HepG2 (cell line): Measurements from ENCODE around the gene IZUMO4. TPM values are rescaled to one million over a fixed set of nuclear protein-coding genes. Genes with fewer than 3 reads are reported as not detected.
A peak's percentile ranks its signal among the peaks of the same experiment; 100 is the strongest.

Source experiments
- FIP1L1 ChIP-seq: fragments of 200-400 bp; formaldehyde crosslinking; IDR thresholded peaks from 2 replicates; pipeline ENCODE4 v1.6.1; 2018; ENCODE audit warnings: low read depth, mild to moderate bottlenecking, low read length, moderate library complexity, borderline replicate concordance; ENCODE audit not compliant: insufficient read depth
- FOSL2 ChIP-seq: sonication (generic); formaldehyde crosslinking; IDR thresholded peaks from 2 replicates; pipeline ENCODE4 v1.4.0; 2020; ENCODE audit warnings: missing genetic modification reagents
- FOXP1 ChIP-seq, 2 experiments: fragments of 450-650 bp in 1 of 2; IDR thresholded peaks; 2 replicates each; pipeline ENCODE4 v1.6.1; 2017 to 2018; ENCODE audit warnings: antibody characterized with exemption in 1 of 2
- GATAD2A ChIP-seq: IDR thresholded peaks from 2 replicates; pipeline ENCODE4 v1.6.1; 2016
- KDM5A ChIP-seq: fragments of 200-600 bp; sonication (generic); IDR thresholded peaks from 2 replicates; pipeline ENCODE4 v1.7.0; 2018; ENCODE audit warnings: antibody characterized with exemption, mild to moderate bottlenecking, low read length, borderline replicate concordance
- KDM5B ChIP-seq: sonication (generic); formaldehyde crosslinking; IDR thresholded peaks from 2 replicates; pipeline ENCODE4 v1.4.0; 2020; ENCODE audit warnings: missing genetic modification reagents, mild to moderate bottlenecking, borderline replicate concordance
- KLF16 ChIP-seq, 2 experiments: sonication (generic) in 1 of 2; formaldehyde crosslinking in 1 of 2; IDR thresholded peaks; 2 replicates each; pipeline versions ENCODE4 v1.6.1 to v1.8.0; 2016 to 2023; ENCODE audit warnings: missing genetic modification reagents in 2 of 2, missing compliant biosample characterization in 1 of 2
- MAFK ChIP-seq, 2 experiments: IDR thresholded peaks in 1 of 2; conservative IDR thresholded peaks in 1 of 2; 2 replicates each; pipeline ENCODE4 v1.6.1; 2011; ENCODE audit warnings: improper control_type of control experiment in 2 of 2, low read length in 2 of 2
- PLRG1 ChIP-seq: fragments of 450-650 bp; conservative IDR thresholded peaks from 2 replicates; pipeline ENCODE4 v1.6.1; 2016
- PPARG ChIP-seq: conservative IDR thresholded peaks from 2 replicates; pipeline ENCODE4 v1.6.1; 2016; ENCODE audit warnings: missing biosample characterization, missing genetic modification reagents
- PRDM15 ChIP-seq: sonication (generic); formaldehyde crosslinking; IDR thresholded peaks from 2 replicates; pipeline ENCODE4 v1.4.0; 2020; ENCODE audit warnings: missing genetic modification reagents
- SKI ChIP-seq: fragments of 450-650 bp; IDR thresholded peaks from one replicate; pipeline ENCODE4 v1.6.1; 2018; ENCODE audit warnings: mild to moderate bottlenecking; ENCODE audit not compliant: partially characterized antibody
- SOX5 ChIP-seq: IDR thresholded peaks from 2 replicates; pipeline ENCODE4 v1.6.1; 2016; ENCODE audit warnings: borderline replicate concordance
- SRF ChIP-seq: IDR thresholded peaks from 2 replicates; pipeline ENCODE4 v1.6.1; 2011; ENCODE audit warnings: mild to moderate bottlenecking, low read depth, low read length, moderate library complexity
- TFDP1 ChIP-seq: IDR thresholded peaks from 2 replicates; pipeline ENCODE4 v1.6.1; 2016; ENCODE audit warnings: missing compliant biosample characterization, missing genetic modification reagents, borderline replicate concordance
- ZBTB8A ChIP-seq: sonication (generic); formaldehyde crosslinking; IDR thresholded peaks from 2 replicates; pipeline ENCODE4 v1.4.0; 2020; ENCODE audit warnings: mild to moderate bottlenecking, low read depth, missing genetic modification reagents, borderline replicate concordance
- ZKSCAN1 ChIP-seq: fragments of 150-350 bp; IDR thresholded peaks from 2 replicates; pipeline ENCODE4 v1.6.1; 2014; ENCODE audit warnings: low read length
- ZNF124 ChIP-seq: sonication (generic); formaldehyde crosslinking; IDR thresholded peaks from 2 replicates; pipeline ENCODE4 v1.4.0; 2020; ENCODE audit warnings: missing genetic modification reagents
- ZNF24 ChIP-seq: fragments of 450-650 bp; IDR thresholded peaks from 2 replicates; pipeline ENCODE4 v1.6.1; 2017; ENCODE audit warnings: antibody characterized with exemption, mild to moderate bottlenecking
- ZNF570 ChIP-seq: sonication (generic); formaldehyde crosslinking; IDR thresholded peaks from 2 replicates; pipeline ENCODE4 v1.4.0; 2020; ENCODE audit warnings: mild to moderate bottlenecking, missing genetic modification reagents, borderline replicate concordance
- ZNF746 ChIP-seq: sonication (generic); formaldehyde crosslinking; IDR thresholded peaks from 2 replicates; pipeline ENCODE4 v1.8.0; 2022; ENCODE audit warnings: mild to moderate bottlenecking, missing genetic modification reagents
- ZNF747 ChIP-seq: sonication (generic); formaldehyde crosslinking; IDR thresholded peaks from 2 replicates; pipeline ENCODE4 v1.8.1; 2023; ENCODE audit warnings: missing genetic modification reagents, mild to moderate bottlenecking, borderline replicate concordance
- ZSCAN22 ChIP-seq: sonication (generic); formaldehyde crosslinking; IDR thresholded peaks from 2 replicates; pipeline ENCODE4 v1.4.0; 2020; ENCODE audit warnings: mild to moderate bottlenecking, missing genetic modification reagents
- polyA plus RNA-seq, 8 experiments: library from polyadenylated mRNA; depleted of rRNA in 3 of 8; stranded (reverse) in 7 of 8; unstranded in 1 of 8; fragments of >200 nt; fragmentation: Illumina TruSeq in 4 of 8; extraction: Trizol in 4 of 8; gene quantifications; 2 replicates each; pipeline versions ENCODE4 v1.2.1 to v1.2.3, GENCODE V29; 2011 to 2016; ENCODE audit warnings: low read depth in 4 of 8, missing spikeins in 1 of 8, mixed read lengths in 1 of 8; ENCODE audit not compliant: insufficient read depth in 1 of 8
- total RNA-seq, 5 experiments: library from RNA; depleted of rRNA; stranded (reverse); fragments of >200 nt; fragmentation: Illumina TruSeq; extraction: Trizol; gene quantifications; 2 replicates each; pipeline ENCODE4 v1.2.3, GENCODE V29; 2016; ENCODE audit warnings: low read depth in 1 of 5
- TF ChIP-seq, protein P1 (sequence below): sonication (generic); formaldehyde crosslinking; IDR thresholded peaks from 2 replicates; pipeline ENCODE4 v1.8.1; 2023; ENCODE audit warnings: mild to moderate bottlenecking, missing genetic modification reagents

IZUMO4 gene
- total and polyA plus RNA-seq, 2 of the 13 experiments (the other 11 are each of a cell fraction or from before 2014, with no cell fraction given) = 0.77 to 3.9 TPM

DNA sequence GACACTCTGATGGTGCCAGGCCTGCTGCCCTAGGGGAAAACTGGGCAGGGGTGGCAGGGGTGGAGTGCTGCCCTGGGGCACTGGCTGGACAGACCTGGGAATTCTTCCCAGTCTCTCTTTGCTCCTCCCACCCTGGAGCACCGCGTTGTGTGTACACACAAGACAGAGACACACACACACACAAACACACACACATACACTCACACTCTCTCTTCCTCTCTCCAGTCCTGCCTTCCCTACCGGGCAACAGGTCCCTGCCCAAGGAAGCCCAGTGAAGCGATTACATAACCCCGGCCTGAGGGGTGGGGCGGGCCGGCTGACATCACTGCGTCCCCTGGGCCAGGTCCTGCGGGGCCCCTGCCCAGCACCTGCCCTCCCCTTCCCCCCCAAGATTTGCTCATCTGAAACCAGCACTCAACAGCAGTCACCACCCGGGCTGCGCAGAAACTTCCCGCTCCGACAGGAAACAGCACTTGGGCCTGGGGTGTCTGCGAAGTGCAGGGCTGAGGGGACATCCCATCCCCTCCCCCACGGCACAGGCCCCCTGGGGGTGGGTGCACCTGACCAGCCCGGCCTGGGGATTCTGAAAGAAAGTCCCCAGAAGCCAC, 46.9 kb upstream of the IZUMO4 start (continued):
- TF ChIP-seq PRDM15 (CRISPR knock-in tag) (no peak), FOXP1 (IDR thresholded peaks at IDR 0.05) (0 out of 2 replicates have a peak, but pooled peaks have one; percentile 21), FOXP1 (CRISPR knock-in tag; IDR thresholded peaks at IDR 0.05) (peak; percentile 19), FOSL2 (CRISPR knock-in tag) (peak; percentile 60), SOX5 (CRISPR knock-in tag) (peak; percentile 45; the same call in 1 of the 2 replicates), ZSCAN22 (no peak), ZNF124 (no peak), SRF (no peak), KLF16 (CRISPR knock-in tag; IDR thresholded peaks at IDR 0.05) (peak in 1 of 2 experiments; percentile 71; a peak in 1 of 4 replicates), KDM5A (no peak), ZBTB8A (no peak), FIP1L1 (no peak), PLRG1 (no peak), SKI (no peak), ZNF746 (CRISPR knock-in tag) (peak; percentile 90), ZNF24 (no peak), ZNF747 (CRISPR knock-in tag) (0 out of 2 replicates have a peak, but pooled peaks have one; percentile 36), MAFK (conservative IDR thresholded peaks at IDR 0.05 in 1 of 2, IDR thresholded peaks at IDR 0.05 in 1 of 2; ENCODE audit: low read length in 2 of 2) (no peak), ZKSCAN1 (no peak), PPARG (no peak), ZNF570 (CRISPR knock-in tag) (no peak), KDM5B (CRISPR knock-in tag) (peak; percentile 50; the same call in 1 of the 2 replicates), TFDP1 (CRISPR knock-in tag) (no peak), GATAD2A (CRISPR knock-in tag) (peak; percentile 55; the same call in 1 of the 2 replicates)
- TF ChIP-seq, protein P1, sequence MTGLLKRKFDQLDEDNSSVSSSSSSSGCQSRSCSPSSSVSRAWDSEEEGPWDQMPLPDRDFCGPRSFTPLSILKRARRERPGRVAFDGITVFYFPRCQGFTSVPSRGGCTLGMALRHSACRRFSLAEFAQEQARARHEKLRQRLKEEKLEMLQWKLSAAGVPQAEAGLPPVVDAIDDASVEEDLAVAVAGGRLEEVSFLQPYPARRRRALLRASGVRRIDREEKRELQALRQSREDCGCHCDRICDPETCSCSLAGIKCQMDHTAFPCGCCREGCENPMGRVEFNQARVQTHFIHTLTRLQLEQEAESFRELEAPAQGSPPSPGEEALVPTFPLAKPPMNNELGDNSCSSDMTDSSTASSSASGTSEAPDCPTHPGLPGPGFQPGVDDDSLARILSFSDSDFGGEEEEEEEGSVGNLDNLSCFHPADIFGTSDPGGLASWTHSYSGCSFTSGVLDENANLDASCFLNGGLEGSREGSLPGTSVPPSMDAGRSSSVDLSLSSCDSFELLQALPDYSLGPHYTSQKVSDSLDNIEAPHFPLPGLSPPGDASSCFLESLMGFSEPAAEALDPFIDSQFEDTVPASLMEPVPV = no peak
